GM21528 (cell line): ENCODE results near the gene CROCC2.
"Not testable (repeated sequence)": the region's sequence is repeated elsewhere in the genome, so short reads cannot be mapped to it uniquely, and the experiment has no call there.

Experiments
- ATAC-seq: cut with Tn5 transposase; IDR thresholded peaks from one replicate; pipeline ENCODE4 v1.9.1; 2021; ENCODE audit warnings: mild to moderate bottlenecking, moderate library complexity; ENCODE audit not compliant: unreplicated experiment, low FRiP score

CROCC2 gene

GRCh38 chr2:240963868-240964703 lies 58.0 kb downstream of the CROCC2 start:
- no peak for ATAC-seq

DNA sequence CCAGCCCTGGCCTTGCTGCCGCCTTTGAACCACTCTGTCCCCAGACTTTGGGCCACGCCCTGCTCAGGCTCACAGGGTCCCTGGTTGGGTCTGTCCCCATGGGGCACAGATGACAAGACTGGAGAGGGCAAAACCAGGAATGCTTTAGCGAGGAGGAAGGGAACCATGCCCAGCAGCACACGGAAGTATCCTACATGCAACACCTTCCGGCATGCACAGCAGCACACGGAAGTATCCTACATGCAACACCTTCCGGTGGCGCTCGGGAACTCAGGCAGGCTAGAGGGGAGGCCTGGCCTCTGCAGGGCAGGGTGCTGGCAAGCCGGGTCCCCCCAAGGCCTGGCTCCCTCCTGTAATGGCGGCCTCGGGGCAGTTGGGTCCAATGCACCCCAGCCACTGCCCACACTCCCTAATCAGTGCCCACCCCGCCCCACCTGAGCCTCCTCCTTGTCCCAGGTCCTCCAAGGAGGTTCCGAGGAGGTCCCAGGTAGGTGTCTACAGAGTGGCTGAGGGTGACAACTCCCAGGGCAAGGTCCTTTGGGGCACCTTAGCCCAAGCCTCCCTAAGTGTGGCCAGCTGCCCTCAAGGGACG lies 58.7 kb downstream of the CROCC2 start:
- no peak for ATAC-seq

DNA sequence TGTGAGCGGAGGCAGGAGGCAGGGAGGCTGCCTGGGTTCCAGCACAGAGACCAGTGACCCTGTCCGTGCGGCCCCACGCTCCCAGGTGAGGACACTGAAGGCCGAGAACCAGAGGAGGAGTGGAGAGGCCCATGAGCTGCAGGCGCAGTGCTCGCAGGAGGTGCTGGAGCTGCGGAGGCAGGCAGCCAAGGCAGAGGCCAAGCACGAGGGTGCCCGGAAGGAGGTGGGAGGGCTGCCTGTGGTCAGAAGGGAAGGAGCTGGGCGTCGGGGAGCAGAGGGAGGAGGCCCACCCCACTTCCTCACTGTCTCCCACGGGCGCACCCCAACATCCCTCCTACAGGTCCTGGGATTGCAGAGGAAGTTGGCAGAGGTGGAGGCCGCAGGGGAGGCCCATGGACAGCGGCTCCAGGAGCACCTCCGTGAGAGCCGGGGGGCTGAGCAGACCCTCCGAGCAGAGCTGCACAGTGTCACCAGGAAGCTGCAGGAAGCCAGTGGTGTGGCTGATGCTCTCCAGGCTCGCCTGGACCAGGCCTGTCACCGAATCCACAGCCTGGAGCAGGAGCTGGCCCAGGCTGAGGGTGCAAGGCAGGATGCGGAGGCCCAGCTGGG lies 59.3 kb downstream of the CROCC2 start:
- ATAC-seq = no peak

- no peak for ATAC-seq
Measured at GRCh38 chr2:240965905-240966456, 59.8 kb downstream of the CROCC2 start.

DNA sequence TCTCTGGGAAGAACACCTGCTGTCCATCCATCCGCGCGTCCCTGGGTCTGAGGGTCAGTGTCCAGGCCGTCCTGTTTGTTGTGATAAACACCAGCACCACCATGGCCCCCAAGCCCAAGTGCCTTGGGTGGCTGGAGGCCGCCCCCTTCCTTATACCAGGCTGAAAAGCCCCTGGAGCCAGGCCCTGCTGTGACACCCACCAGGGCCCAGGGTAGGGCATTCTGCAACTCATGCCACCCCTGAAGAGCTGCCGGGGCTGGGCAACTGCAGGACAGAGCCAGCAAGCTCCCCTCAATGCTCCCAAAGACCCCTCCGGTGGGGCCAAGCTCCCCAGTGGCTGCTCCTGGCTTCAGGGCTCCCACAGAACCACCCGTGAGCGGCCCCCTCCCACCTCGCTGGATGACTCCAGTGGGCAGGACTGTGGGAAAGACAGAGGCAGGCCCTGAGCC lies 60.3 kb downstream of the CROCC2 start:
- no peak for ATAC-seq

- ATAC-seq = no peak
Measured at GRCh38 chr2:240966906-240967680, 61.0 kb downstream of the CROCC2 start.

DNA sequence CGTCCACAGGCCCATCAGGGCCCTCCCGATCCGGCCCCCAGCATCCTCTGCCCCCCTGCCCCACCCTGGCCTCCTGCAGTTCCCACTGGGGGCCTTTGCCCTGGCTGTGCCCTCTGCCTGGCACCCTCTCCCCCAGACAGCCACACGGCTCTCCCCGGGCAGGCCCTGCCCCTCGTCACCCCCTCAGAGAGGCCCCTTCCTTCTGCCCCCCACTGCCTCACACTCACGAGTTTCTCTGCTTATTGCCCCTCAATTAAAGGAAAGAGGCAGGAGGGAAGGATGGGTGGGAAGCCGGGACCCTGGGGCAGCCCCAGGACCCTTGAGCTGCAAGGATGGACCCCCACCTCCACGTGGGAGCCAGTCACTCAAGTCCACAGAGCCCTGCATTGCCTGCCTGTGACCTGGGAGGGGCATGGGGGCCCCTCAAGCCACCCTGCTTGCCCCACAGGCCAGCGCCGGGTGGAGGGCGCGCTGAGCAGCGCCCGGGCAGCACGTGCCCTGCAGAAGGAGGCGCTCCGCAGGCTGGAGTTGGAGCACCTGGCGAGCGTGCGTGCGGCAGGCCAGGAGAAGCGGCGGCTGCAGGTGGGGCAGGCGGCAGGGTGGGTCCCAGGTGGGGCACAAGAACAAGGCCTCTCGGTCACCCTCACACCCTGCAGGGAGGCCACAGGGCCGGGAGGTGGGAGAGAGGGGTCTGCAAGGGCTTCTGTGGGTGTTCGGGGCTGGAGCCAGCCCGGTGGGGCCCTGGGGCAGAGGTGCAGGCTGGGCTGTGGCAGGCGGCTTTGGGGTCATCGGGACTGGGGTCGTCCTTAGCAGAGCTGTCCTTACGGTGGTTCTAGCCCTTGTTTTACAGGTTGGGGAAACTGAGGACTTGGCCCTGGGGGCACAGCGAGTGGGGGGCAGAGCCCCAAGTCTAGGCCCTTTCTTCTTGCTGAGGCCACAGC lies 61.8 kb downstream of the CROCC2 start:
- no peak for ATAC-seq

DNA sequence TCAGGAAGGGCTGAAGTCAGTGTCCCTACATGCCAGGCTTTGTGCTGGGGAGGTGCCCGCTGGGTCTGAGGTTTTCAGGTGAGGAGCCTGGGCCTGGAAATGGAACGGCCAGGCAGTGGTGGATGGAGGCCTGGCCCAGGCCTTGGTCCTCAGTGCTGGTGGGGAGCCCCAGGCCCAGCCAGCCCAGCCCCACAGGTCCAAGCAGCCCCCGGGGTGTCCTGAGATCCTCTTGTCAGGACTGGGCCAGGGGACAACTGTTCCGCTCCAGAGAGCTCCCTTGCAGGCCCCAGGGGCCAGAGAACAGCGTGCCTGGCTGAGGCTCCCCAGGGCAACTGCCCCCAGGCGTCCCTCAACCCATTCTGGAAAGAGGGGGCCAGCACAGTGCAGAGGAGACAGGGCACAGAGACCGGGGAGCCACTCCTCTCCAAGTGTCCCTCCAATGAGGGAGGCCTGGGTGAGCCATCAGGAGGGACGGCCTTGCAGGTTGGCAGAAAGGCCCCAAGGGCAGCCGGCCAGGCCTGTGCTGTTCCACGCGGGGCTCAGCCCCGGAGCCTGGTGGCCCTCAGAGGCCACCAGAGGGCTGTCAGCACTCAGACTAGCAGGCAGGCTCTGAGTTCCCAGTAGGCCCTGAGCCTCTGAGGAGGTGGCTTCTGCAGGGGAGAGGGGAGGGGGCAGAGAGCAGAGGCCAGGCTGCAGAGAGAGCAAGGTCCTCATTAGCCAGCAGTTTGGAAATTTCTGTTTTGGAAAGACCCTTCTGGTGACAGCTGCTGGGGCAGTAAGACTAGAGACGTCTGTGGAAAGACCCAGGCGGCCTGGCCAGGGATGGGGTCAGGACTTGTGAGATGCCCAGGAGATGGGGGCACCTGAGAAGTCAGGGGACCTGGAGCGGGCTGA lies 62.8 kb downstream of the CROCC2 start:
- no peak for ATAC-seq

DNA sequence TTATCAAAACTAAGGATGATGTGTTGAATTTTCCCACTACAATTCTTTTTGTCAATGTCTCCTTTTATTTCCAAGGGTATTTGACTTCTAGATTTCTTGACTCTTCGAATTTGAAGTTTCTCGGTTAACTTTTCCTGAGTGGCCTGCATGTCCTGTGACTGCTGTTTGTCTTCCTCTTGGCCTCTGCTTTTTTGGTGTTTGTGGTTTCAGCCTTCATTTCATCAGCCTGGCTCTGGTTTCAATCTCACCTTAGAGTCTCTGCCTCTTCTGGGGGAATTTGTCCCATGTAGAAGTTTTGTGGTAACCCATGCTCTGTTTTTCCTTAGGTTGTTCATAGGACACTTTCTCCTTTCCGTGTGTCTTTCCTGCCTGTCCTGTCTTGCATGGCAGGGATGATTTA lies 64.0 kb downstream of the CROCC2 start:
- ATAC-seq = no peak

DNA sequence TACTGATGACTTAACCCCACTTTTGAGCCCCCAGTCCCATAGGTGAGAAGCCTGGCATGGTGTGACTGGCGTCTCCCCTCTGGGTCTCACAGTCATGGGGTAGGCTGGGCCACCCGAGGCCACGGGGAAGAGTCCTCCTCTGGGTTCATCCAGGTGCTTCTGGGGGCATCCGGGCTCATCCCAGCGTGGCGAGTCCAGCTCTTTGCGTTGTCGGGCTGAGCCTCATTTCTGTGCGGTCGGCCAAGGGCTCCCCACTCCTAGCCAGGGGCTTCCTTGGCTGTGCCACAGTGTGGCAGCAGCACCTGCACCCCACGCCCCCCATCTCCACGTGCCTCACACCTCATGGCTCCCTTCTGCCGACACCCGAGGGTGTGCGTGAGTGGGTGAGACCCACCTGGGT lies 64.7 kb downstream of the CROCC2 start:
- ATAC-seq = no peak

GRCh38 chr2:240972201-240972600 lies 66.1 kb downstream of the CROCC2 start:
- no peak for ATAC-seq

GRCh38 chr2:240972636-240973521 lies 66.7 kb downstream of the CROCC2 start:
- no peak for ATAC-seq

- no peak for ATAC-seq
Measured at GRCh38 chr2:240974771-240975572, 68.8 kb downstream of the CROCC2 start.

DNA sequence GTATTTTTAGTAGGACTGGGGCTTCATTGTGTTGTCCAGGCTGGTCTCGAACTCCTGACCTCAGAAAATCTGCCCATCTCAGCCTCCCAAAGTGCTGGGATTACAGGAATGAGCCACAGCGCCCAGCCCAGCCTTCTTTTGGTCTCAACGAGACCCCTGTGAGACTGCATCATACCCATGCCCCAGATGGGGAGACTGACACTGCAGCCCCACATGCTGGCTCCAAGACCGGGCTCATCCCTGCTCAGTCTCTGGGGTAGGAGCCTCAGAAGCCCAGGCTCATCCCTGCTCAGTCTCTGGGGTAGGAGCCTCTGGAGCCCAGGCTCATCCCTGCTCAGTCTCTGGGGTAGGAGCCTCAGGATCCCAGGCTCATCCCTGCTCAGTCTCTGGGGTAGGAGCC lies 69.8 kb downstream of the CROCC2 start:
- ATAC-seq = not testable (repeated sequence)

GRCh38 chr2:240981280-240981679 lies 75.1 kb downstream of the CROCC2 start:
- no peak for ATAC-seq

DNA sequence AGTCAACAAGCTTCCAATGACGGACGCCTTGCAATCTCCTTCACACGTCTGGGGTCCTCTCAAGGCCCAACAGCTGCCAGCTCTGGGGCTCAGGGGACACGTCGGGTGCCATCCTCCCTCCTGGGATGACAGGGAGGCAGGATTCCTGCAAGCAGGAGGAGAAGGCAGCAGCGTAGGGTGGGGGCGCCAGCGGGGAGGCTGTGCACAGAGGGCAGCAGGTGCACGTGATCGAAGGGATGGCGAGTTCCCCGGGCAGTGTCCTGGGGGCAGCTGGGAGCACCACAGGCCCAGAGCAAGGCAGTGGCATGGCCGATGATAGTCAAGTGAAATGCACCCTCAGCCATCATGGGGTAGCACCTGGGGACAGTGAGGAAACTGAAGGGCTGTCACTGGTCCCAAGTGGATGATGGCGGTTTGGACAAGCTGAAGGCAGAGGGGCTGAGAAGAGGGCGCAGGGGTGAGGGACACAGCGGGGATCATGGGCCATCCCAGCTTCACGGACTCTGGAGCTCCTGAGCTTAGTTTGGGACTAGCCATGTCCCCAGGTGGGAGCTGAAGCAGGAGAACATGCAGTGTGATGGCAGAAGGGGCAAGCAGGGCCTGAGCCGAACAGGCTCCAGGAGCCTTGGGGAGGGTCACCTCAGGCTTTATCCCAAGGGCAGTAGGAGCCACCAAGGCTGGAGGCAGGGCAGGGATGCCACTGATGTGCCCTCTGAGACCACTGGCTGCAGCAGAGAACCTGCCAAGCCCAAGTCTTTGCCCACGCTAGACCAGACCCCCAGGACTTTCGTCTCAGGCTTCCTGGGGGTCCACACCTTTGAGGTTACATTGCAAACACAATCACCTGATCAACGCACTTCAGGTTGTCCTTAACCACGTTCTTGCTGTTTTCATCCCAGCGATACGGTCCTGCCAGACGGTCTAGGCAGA lies 76.0 kb downstream of the CROCC2 start:
- ATAC-seq = no peak
